HG03025 (cell line): ENCODE data around the gene RPP14.
A peak's percentile ranks its signal among the peaks of the same experiment; 100 is the strongest.

Experiments used
- ATAC-seq: cut with Tn5 transposase; IDR thresholded peaks from one replicate; pipeline ENCODE4 v1.9.1; 2021; ENCODE audit warnings: mild to moderate bottlenecking, moderate library complexity; ENCODE audit not compliant: unreplicated experiment, low FRiP score

Gene RPP14

DNA sequence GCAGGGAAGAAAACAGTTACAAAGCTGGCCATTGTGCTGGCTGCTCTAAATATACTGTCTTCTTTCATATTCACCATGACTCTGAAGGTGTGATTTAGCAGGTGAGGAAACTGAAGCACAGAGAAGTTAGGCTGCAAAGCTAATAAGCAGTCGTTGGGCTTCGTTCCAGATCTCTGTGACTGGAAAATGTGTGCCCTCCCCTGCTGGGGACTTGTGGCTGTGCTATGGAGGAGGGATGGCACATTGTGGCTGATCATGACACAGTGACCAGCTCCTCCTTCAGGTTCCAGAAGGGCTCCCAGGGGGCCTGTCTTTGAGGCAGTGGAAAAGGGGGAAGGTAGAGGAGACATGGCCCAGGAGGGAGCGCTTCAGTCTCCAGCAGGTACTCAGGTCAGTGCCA lies 45.9 kb downstream of the RPP14 start:
- no peak for ATAC-seq

DNA sequence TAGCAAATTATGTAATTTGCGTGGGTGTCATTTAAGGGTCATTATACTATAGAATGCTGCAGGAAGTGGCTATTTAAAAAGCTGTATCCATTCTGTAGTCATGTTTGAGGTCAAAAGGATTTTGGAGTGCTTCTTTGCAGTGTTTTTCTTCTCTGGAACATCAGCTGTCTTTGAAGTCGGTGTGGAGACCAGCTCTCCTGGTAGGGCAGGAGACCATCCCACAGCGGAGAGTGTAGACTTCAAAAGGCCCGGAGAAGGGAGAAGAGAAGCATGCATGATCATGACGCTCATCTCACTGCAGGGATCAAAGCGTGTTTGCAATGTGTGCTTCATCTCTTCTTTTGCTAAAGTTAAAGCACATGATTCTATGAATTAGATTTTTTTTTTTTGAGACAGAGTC lies 46.6 kb downstream of the RPP14 start:
- no peak for ATAC-seq

DNA sequence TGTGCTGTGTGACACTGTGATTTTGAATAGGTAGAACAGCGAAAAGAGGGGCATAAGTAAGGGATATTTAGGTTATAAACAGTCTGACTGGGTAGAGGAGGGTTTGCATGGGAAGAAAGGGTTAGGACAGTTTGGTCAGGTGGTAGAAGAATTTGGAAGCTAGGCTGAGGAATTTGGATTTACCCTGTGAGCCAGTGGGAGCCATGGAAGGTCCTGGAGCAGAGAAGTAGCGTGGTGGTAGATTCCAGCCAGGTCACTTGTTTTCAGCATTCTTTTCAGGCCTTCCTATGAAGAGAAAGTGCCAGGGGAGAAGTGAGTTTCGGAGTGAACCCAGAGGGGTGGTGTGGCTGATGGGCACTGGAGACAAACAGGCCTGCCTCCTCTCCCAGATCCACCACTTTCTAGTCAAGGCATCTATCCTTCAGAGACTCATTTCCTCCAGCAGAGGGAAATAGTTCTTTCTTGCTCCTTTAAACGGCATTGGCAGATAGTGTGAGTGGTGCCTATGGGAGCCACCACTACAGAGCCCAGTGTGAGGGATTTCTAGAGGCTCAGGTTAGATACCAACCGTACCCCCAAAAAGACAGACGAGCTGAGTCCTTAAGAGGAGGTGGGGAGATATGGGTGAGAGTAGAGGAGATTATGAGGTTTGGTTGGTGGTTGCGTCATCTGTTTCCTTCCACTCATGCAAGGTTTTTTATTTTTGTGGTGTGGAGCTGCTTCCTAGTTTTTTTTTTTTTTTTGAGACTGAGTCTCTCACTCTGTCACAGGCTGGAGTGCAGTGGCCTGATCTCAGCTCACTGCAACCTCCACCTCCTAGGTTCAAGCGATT lies 47.9 kb downstream of the RPP14 start:
- ATAC-seq = no peak

DNA sequence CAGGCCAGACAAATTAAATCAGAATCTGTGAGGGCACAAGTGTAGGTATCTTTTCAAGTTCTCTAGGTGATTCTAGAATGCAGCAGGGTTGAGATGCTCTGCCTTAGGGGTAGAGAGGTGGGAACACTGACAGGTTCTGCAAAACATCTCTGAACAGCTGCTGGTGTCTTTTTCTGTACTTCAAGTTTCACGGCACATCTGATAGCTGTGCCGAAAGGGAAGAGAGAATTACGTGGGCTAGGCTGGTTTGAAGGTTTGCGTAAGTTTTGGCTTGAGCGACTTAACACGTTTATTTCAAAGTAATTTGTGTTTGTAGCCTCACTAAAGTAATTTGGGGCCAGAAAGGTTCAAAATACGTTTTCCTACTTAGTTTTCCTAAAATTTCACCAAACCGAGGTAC lies 49.1 kb downstream of the RPP14 start:
- peak; percentile 74 for ATAC-seq

DNA sequence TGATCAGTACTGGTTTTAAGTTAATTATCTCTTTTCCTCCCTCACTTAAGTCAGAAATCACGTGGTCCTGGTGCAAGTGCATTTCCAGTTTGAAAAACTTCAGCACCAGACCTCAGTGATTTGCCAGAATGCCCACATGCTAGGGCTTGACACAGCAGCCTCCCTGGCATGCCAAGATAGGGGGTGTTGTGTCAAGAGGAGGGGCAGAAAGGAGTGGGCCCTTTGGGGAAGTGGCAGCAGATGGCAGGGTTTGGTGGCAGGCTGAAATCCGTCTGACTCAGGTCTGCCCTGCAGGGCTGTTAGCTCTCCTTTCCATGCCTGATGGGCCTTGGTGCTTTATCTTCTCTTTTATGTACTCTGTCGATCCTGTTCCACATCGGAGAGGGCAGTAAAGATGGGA lies 50.0 kb downstream of the RPP14 start:
- no peak for ATAC-seq

DNA sequence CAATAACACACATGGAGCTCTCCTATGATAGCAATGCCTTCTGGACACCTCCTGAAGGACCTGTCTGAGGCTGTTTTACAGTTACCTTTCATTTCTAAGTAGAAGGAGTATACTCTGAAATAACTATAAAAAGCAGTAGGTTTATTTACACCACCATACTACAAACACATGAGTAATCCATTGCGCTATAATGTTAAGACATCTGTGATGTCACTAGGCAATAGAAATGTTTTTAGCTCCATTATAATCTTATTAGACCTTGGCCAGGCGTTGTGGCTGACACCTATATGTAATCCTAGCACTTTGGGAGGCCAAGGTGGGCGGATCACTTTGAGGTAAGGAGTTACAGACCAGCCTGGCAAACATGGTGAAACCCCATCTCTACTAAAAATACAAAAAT lies 51.4 kb downstream of the RPP14 start:
- ATAC-seq = no peak

DNA sequence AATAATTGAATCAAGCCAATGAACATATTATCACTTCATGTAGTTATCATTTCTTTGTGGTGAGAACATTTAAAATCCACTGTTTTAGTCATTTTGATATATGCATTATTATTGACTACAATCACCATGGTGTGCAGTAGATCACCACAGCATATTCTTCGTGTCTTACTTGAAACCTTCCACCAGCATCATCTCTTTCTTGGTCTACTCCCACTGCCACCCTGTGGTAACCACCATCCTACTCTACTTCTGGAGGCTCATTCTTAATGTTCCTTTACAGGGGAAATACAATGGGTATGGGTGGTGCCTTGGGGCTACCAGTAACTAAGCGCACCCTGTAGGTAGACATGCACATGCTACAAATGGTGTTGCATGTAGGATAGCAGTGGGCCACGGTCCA lies 52.0 kb downstream of the RPP14 start:
- ATAC-seq = no peak

DNA sequence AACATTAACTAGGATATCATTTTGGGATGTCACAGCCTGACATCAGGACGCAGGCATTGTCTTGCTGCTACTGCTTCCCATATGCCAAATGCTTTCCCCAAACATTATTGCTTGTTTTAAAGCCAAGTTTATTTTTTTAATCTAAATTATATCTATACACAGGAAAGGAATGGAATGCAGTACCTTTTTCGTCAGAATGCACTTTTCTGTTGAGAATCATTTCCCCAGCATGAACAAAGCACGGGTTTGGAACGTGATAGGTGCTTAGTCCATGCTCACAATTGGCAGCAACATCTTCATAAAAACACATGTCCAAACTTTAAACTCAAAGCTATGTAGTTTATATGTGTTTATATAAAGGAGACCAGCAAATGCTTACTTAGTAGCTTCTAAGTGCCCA lies 52.8 kb downstream of the RPP14 start:
- no peak for ATAC-seq

DNA sequence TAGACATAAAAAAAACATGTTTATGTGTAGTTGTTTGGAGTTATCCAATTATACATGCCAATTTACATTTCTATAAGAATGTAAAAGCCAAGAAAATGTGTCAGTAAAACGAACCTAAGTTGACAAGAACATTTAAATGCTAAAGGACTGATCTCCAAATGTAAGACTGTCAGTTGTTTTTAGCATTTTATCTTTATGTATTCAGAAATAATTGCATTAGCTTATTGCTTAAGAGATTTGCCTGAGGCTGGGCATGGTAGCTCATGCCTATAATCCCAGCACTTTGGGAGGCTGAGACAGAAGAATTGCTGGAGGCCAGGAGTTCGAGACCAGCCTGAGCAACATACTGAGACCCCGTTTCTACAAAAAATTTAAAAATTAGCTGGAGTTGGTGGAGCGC lies 53.6 kb downstream of the RPP14 start:
- ATAC-seq = no peak

DNA sequence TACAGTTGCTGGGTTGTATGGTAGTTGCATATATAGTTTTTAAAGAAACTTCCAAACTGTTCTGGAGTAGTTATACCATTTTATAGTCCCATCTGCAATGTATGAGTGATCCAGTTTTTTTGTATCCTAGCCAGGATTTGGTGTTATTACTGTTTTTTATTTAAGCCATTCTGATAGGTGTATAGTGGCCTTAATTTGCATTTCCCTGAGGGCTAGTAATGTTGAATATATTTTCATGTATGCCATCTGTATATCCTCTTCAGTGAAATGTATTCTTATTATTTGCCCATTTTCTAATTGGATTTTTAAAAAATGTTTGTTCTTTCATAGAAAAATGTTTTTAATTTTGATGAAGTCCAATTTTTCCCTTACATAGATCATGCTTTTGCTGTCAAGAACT lies 55.8 kb downstream of the RPP14 start:
- no peak for ATAC-seq

DNA sequence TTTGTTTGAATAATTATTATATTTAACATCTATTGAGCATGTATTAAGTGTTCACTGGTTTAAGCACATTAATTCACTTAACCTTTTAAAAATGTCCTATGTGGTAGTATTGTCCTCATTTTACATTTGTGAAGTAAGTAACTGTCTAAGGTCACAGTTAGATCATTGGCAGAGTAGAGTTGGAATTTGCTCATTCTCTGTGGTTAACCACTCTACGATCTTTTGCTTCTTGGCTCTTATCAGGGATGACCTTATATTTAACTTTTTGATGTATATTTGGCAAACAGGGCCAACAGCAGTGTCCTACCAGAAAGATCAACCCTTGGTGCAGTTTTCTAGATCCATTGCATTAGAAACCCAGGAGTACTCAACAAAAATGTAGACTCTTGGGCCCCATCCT lies 60.7 kb downstream of the RPP14 start:
- no peak for ATAC-seq

DNA sequence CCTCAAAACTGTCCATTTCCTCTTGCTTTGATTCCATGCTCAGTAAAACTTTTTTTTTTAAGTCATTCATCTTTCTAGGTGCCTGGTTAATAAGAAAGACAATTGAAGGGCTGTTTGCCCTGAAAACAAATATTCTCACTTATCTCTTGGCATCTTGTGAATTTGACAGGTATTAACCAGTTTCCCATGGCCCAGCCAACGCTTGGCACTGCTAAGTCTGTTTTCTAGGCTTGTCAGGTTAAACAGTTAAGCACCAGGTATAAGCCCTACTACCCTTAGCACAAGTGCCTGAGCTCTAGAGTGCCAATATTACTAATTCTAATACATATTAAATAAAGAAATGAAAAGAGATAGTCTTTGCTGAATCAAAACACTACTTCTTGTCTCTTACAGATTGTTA lies 63.0 kb downstream of the RPP14 start:
- ATAC-seq = no peak
